Urinary bladder (tissue), 4 donors: Measurements from ENCODE around the gene AKAP8. TPM values are rescaled to one million over a fixed set of nuclear protein-coding genes. Genes with fewer than 3 reads are reported as not detected.
"Not testable (repeated sequence)": the region's sequence is repeated elsewhere in the genome, so short reads cannot be mapped to it uniquely, and the experiment has no call there.

Source experiments
- DNase-seq: peaks from one replicate; pipeline ENCODE4 v3.0.0-alpha.2; 2015; ENCODE audit errors: extremely low spot score
- H3K27ac ChIP-seq: one replicate; pipeline ENCODE4 v1.5.1; 2013; ENCODE audit warnings: low read depth, mild to moderate bottlenecking, moderate library complexity
- H3K36me3 ChIP-seq: one replicate; pipeline ENCODE4 v1.6.1; 2013; ENCODE audit warnings: mild to moderate bottlenecking, moderate library complexity; ENCODE audit not compliant: insufficient read depth
- H3K4me1 ChIP-seq: one replicate; pipeline ENCODE4 v1.6.1; 2013; ENCODE audit warnings: mild to moderate bottlenecking, moderate library complexity; ENCODE audit not compliant: insufficient read depth
- H3K4me3 ChIP-seq: one replicate; pipeline ENCODE4 v1.5.1; 2013; ENCODE audit warnings: low read depth, low read length
- WGBS: extraction: QIAGEN DNeasy Blood & Tissue Kit; methylation state at CpG from one replicate; pipeline ENCODE4 v1.1.7; 2013; 5-methylcytosine and 5-hydroxymethylcytosine counted together
- polyA plus RNA-seq: library from polyadenylated mRNA; stranded (reverse); fragments of 200-250 nt; gene quantifications from one replicate; pipeline ENCODE4 v1.2.3, GENCODE V29; 2013
- total RNA-seq: library from RNA; depleted of rRNA; stranded (reverse); fragments of >200 nt; gene quantifications from one replicate; pipeline ENCODE4 v1.2.3, GENCODE V29; 2014
- donor health status: healthy with polysubstance abuse.
- donor health status: healthy.

AKAP8 gene
- total and polyA plus RNA-seq, 2 donors: 13.4 to 24.2 TPM

- Histone ChIP-seq H3K27ac (no peak overlapping the region), H3K36me3 (peaks cover 7% of the 10 kb centered on the region), H3K4me3 (no peak overlapping the region), H3K4me1 (peaks cover 1% of the 10 kb centered on the region)
- no peak for DNase-seq
- 74% methylated on average over 21 of the region's 21 CpGs for WGBS
Measured at GRCh38 chr19:15374105-15374651, 5.4 kb downstream of the AKAP8 start.

- Histone ChIP-seq H3K4me3 (no peak overlapping the region), H3K27ac (no peak overlapping the region), H3K4me1 (peaks cover 1% of the 10 kb centered on the region), H3K36me3 (peaks cover 7% of the 10 kb centered on the region)
- 91% methylated on average over 22 of the region's 22 CpGs for WGBS
- no peak for DNase-seq
Measured at GRCh38 chr19:15373644-15374043, 5.9 kb downstream of the AKAP8 start.

GRCh38 chr19:15372891-15373301 lies 6.7 kb downstream of the AKAP8 start:
- Histone ChIP-seq H3K36me3 (peaks cover 7% of the 10 kb centered on the region), H3K4me1 (peaks cover 1% of the 10 kb centered on the region), H3K27ac (no peak overlapping the region), H3K4me3 (no peak overlapping the region)
- no peak for DNase-seq
- 93% methylated on average over 30 of the region's 30 CpGs for WGBS

- no peak for DNase-seq
- 94% methylated on average over 14 of the region's 14 CpGs for WGBS
- H3K4me3 ChIP-seq: no peak overlapping the region
- H3K4me1 ChIP-seq: peaks cover 1% of the 10 kb centered on the region
- H3K27ac ChIP-seq: no peak overlapping the region
- peaks cover 7% of the 10 kb centered on the region for H3K36me3 ChIP-seq
Measured at GRCh38 chr19:15372470-15372869, 7.1 kb downstream of the AKAP8 start.

GRCh38 chr19:15371786-15372380 lies 7.7 kb downstream of the AKAP8 start:
- Histone ChIP-seq H3K4me3 (no peak overlapping the region), H3K27ac (no peak overlapping the region), H3K4me1 (no peaks in the 10 kb centered on the region), H3K36me3 (peaks cover 7% of the 10 kb centered on the region)
- 83% methylated on average over 17 of the region's 17 CpGs for WGBS
- DNase-seq: no peak

GRCh38 chr19:15371119-15371518 lies 8.5 kb downstream of the AKAP8 start:
- no peaks in the 10 kb centered on the region for H3K4me1 ChIP-seq
- H3K36me3 ChIP-seq: peaks cover 7% of the 10 kb centered on the region
- 95% methylated on average over 7 of the region's 7 CpGs for WGBS
- DNase-seq: no peak
- H3K27ac ChIP-seq: no peak overlapping the region
- H3K4me3 ChIP-seq: no peak overlapping the region

GRCh38 chr19:15369594-15369891 lies 10.0 kb downstream of the AKAP8 start:
- DNase-seq: no peak
- 92% methylated on average over 9 of the region's 9 CpGs for WGBS
- H3K4me3 ChIP-seq: no peak overlapping the region

GRCh38 chr19:15368798-15369593 lies 10.6 kb downstream of the AKAP8 start:
- no peak for DNase-seq

More at GRCh38 chr19:15369594-15369891, 10.0 kb downstream of the AKAP8 start:
- Histone ChIP-seq H3K27ac (no peak overlapping the region), H3K4me1 (no peaks in the 10 kb centered on the region), H3K36me3 (peaks cover 7% of the 10 kb centered on the region)

GRCh38 chr19:15368051-15368632 lies 11.4 kb downstream of the AKAP8 start:
- no peak overlapping the region for H3K4me3 ChIP-seq
- peaks cover 7% of the 10 kb centered on the region for H3K36me3 ChIP-seq
- no peaks in the 10 kb centered on the region for H3K4me1 ChIP-seq
- WGBS: 97% methylated on average over 24 of the region's 24 CpGs
- no peak overlapping the region for H3K27ac ChIP-seq
- no peak for DNase-seq

More at GRCh38 chr19:15368798-15369593, 10.6 kb downstream of the AKAP8 start:
- no peak overlapping the region for H3K27ac ChIP-seq
- WGBS: 91% methylated on average over 35 of the region's 35 CpGs
- H3K4me1 ChIP-seq: no peaks in the 10 kb centered on the region
- H3K36me3 ChIP-seq: peaks cover 7% of the 10 kb centered on the region
- no peak overlapping the region for H3K4me3 ChIP-seq

GRCh38 chr19:15367439-15367838 lies 12.1 kb downstream of the AKAP8 start:
- WGBS: 94% methylated on average over 3 of the region's 3 CpGs
- peaks cover 7% of the 10 kb centered on the region for H3K36me3 ChIP-seq

GRCh38 chr19:15365264-15365663 lies 14.3 kb downstream of the AKAP8 start:
- WGBS: 92% methylated on average over 6 of the region's 6 CpGs
- no peak for DNase-seq
- H3K36me3 ChIP-seq: peaks cover 4% of the 10 kb centered on the region
- H3K4me3 ChIP-seq: no peak overlapping the region
- no peak overlapping the region for H3K27ac ChIP-seq
- H3K4me1 ChIP-seq: no peaks in the 10 kb centered on the region

More at GRCh38 chr19:15367439-15367838, 12.1 kb downstream of the AKAP8 start:
- H3K4me1 ChIP-seq: no peaks in the 10 kb centered on the region
- no peak for DNase-seq
- H3K4me3 ChIP-seq: no peak overlapping the region
- no peak overlapping the region for H3K27ac ChIP-seq

- not testable (repeated sequence) for DNase-seq, H3K36me3 ChIP-seq, H3K4me3 ChIP-seq, H3K4me1 ChIP-seq, H3K27ac ChIP-seq
- 51% methylated on average over 3 of the region's 3 CpGs for WGBS
Measured at GRCh38 chr19:15363791-15364190, 15.8 kb downstream of the AKAP8 start.

- 95% methylated on average over 30 of the region's 30 CpGs for WGBS
Measured at GRCh38 chr19:15363048-15363447, 16.5 kb downstream of the AKAP8 start.

GRCh38 chr19:15360015-15360414 lies 19.6 kb downstream of the AKAP8 start:
- H3K27ac ChIP-seq, H3K36me3 ChIP-seq: not testable (repeated sequence)
- WGBS: 75% methylated on average over 4 of the region's 4 CpGs

More at GRCh38 chr19:15363048-15363447, 16.5 kb downstream of the AKAP8 start:
- not testable (repeated sequence) for H3K4me3 ChIP-seq, H3K36me3 ChIP-seq, H3K4me1 ChIP-seq, DNase-seq, H3K27ac ChIP-seq

More at GRCh38 chr19:15360015-15360414, 19.6 kb downstream of the AKAP8 start:
- not testable (repeated sequence) for DNase-seq, H3K4me3 ChIP-seq, H3K4me1 ChIP-seq
